GM12891 (cell line): ENCODE data around the gene ABCC1.

Experiments
- POLR2A ChIP-seq: IDR thresholded peaks from 2 replicates; pipeline ENCODE4 v1.6.1; 2011; ENCODE audit warnings: low read depth, low read length, control low read depth
- POLR2AphosphoS5 ChIP-seq: IDR thresholded peaks from 2 replicates; pipeline ENCODE4 v1.6.1; 2011; ENCODE audit warnings: low read depth, low read length, control low read depth

- no peak for TF ChIP-seq POLR2A
- TF ChIP-seq POLR2AphosphoS5 = no peak
Measured at GRCh38 chr16:15966420-15966819, 17.0 kb downstream of the ABCC1 start.
